ENCODE results near the gene ELK4.

- TF ChIP-seq, protein P1, sequence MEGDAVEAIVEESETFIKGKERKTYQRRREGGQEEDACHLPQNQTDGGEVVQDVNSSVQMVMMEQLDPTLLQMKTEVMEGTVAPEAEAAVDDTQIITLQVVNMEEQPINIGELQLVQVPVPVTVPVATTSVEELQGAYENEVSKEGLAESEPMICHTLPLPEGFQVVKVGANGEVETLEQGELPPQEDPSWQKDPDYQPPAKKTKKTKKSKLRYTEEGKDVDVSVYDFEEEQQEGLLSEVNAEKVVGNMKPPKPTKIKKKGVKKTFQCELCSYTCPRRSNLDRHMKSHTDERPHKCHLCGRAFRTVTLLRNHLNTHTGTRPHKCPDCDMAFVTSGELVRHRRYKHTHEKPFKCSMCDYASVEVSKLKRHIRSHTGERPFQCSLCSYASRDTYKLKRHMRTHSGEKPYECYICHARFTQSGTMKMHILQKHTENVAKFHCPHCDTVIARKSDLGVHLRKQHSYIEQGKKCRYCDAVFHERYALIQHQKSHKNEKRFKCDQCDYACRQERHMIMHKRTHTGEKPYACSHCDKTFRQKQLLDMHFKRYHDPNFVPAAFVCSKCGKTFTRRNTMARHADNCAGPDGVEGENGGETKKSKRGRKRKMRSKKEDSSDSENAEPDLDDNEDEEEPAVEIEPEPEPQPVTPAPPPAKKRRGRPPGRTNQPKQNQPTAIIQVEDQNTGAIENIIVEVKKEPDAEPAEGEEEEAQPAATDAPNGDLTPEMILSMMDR (IDR thresholded peaks at IDR 0.05; ENCODE audit: extremely low read depth in 1 of 2, insufficient read depth in 1 of 2, low read depth in 1 of 2, low read length in 2 of 2) = no peak
- no peak for TF ChIP-seq POLR2AphosphoS5 (IDR thresholded peaks at IDR 0.05; ENCODE audit: insufficient read depth, low read depth, low read length)
- TF ChIP-seq, protein P2, sequence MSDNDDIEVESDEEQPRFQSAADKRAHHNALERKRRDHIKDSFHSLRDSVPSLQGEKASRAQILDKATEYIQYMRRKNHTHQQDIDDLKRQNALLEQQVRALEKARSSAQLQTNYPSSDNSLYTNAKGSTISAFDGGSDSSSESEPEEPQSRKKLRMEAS (IDR thresholded peaks at IDR 0.05; ENCODE audit: insufficient read depth, insufficient read length) = no peak
Observed at GRCh38 chr1:205565799-205566198, 66.0 kb downstream of the ELK4 start.
